Stimulated activated naive CD4-positive, alpha-beta T cell treated with Interleukin-2 at 50 U/mL for 16 hours (primary cell): ENCODE data around the gene NAT9.

Experiments
- DNase-seq: peaks from one replicate; lab custom pipeline; 2025; lab: John Stamatoyannopoulos, UW

The NAT9 gene

GRCh38 chr17:74805591-74805991 is 29.4 kb upstream of the NAT9 start:
- no peak for DNase-seq

- DNase-seq, result no peak
Measured at GRCh38 chr17:74804683-74805082, 28.5 kb upstream of the NAT9 start.

- no peak for DNase-seq
Measured at GRCh38 chr17:74803971-74804370, 27.8 kb upstream of the NAT9 start.

- DNase-seq, result no peak
Measured at GRCh38 chr17:74803388-74803930, 27.3 kb upstream of the NAT9 start.

- no peak for DNase-seq
Measured at GRCh38 chr17:74801896-74802295, 25.8 kb upstream of the NAT9 start.

GRCh38 chr17:74800531-74800930 is 24.4 kb upstream of the NAT9 start:
- DNase-seq, result no peak

GRCh38 chr17:74799097-74799496 is 23.0 kb upstream of the NAT9 start:
- no peak for DNase-seq

GRCh38 chr17:74798239-74798707 is 22.1 kb upstream of the NAT9 start:
- DNase-seq, result no peak

- no peak for DNase-seq
Measured at GRCh38 chr17:74797824-74798223, 21.7 kb upstream of the NAT9 start.

GRCh38 chr17:74796866-74797265 is 20.7 kb upstream of the NAT9 start:
- no peak for DNase-seq

- DNase-seq, result no peak
Measured at GRCh38 chr17:74796211-74796610, 20.1 kb upstream of the NAT9 start.

GRCh38 chr17:74795327-74796020 is 19.3 kb upstream of the NAT9 start:
- DNase-seq, result no peak

GRCh38 chr17:74792586-74793105 is 16.5 kb upstream of the NAT9 start:
- DNase-seq, result no peak

GRCh38 chr17:74790161-74791058 is 14.3 kb upstream of the NAT9 start:
- DNase-seq, result no peak

- no peak for DNase-seq
Measured at GRCh38 chr17:74786431-74787055, 10.4 kb upstream of the NAT9 start.

- no peak for DNase-seq
Measured at GRCh38 chr17:74785981-74786360, 9.8 kb upstream of the NAT9 start.

- no peak for DNase-seq
Measured at GRCh38 chr17:74785096-74785980, 9.2 kb upstream of the NAT9 start.

- DNase-seq, result no peak
Measured at GRCh38 chr17:74784125-74784810, 8.1 kb upstream of the NAT9 start.

- DNase-seq, result no peak
Measured at GRCh38 chr17:74782571-74782970, 6.4 kb upstream of the NAT9 start.

GRCh38 chr17:74780443-74781238 is 4.5 kb upstream of the NAT9 start:
- no peak for DNase-seq
